ENCODE data around the gene CDH15. TPM values are rescaled to one million over a fixed set of nuclear protein-coding genes. Genes with fewer than 3 reads are reported as not detected.

Gene CDH15
- total RNA-seq, 4 donors from 2014 or later, result 0.84 to 8.1 (median 1.9) TPM

DNA sequence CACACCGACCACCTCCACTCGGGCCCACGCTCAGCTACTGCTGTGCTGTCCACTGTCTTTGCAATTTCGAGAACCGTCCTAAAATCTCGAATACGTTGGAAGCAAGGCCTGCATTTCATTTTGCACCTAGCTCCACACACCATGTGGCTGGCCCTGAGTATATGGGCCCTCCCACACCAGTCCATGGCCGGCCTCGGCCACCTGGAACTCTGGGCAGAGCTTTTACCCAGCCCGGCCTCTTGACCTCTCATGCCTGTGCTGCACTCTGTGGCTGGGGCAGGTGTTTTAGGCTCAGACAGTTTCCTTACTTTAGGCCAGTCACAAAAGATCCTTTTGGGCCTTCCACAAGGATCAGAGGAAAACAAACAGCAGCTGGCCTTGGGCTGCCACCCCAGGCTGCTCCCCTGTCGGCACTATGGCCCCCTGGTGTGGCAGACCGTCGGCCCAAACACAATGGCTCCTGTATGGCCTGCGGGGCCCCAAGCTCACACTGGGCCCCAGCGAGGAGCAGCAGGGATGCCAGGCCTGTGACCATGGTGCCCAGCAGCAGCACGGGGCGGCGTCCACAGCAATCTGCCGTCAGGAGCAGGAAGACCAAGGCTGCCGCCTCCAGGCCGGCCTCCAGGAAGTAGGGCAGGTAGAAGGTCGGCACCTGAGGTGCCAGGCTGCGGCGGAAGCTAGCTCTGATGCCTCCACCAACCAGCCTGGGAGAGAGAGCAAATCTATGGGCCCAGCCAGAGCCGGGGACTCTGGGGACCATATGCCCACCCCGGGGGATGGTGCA is 26.3 kb downstream of the CDH15 start:
- H3K4me1 ChIP-seq, result peaks cover 0 to 33% (median 7%) of the 10 kb centered on the region in 4 donors
- H3K36me3 ChIP-seq, result no peaks in the 10 kb centered on the region
- DNase-seq (ENCODE audit: low spot score in 2 of 2), result no peak
- TF ChIP-seq, protein P1, sequence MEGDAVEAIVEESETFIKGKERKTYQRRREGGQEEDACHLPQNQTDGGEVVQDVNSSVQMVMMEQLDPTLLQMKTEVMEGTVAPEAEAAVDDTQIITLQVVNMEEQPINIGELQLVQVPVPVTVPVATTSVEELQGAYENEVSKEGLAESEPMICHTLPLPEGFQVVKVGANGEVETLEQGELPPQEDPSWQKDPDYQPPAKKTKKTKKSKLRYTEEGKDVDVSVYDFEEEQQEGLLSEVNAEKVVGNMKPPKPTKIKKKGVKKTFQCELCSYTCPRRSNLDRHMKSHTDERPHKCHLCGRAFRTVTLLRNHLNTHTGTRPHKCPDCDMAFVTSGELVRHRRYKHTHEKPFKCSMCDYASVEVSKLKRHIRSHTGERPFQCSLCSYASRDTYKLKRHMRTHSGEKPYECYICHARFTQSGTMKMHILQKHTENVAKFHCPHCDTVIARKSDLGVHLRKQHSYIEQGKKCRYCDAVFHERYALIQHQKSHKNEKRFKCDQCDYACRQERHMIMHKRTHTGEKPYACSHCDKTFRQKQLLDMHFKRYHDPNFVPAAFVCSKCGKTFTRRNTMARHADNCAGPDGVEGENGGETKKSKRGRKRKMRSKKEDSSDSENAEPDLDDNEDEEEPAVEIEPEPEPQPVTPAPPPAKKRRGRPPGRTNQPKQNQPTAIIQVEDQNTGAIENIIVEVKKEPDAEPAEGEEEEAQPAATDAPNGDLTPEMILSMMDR (IDR thresholded peaks at IDR 0.05), result no peak
- TF ChIP-seq POLR2A (IDR thresholded peaks at IDR 0.05) (no peak), EP300 (IDR thresholded peaks at IDR 0.05) (no peak)
- H3K4me3 ChIP-seq, result no peak overlapping the region
- no peak overlapping the region for H3K27ac ChIP-seq
- 76 to 84% methylated on average over 23 to 25 of the region's 26 CpGs for WGBS, 2 donors
- H3K9me3 ChIP-seq, result peaks cover 0 to 5% (median 0%) of the 10 kb centered on the region in 4 donors
- H3K27me3 ChIP-seq, result peaks cover 0 to 45% of the 10 kb centered on the region in 2 donors

DNA sequence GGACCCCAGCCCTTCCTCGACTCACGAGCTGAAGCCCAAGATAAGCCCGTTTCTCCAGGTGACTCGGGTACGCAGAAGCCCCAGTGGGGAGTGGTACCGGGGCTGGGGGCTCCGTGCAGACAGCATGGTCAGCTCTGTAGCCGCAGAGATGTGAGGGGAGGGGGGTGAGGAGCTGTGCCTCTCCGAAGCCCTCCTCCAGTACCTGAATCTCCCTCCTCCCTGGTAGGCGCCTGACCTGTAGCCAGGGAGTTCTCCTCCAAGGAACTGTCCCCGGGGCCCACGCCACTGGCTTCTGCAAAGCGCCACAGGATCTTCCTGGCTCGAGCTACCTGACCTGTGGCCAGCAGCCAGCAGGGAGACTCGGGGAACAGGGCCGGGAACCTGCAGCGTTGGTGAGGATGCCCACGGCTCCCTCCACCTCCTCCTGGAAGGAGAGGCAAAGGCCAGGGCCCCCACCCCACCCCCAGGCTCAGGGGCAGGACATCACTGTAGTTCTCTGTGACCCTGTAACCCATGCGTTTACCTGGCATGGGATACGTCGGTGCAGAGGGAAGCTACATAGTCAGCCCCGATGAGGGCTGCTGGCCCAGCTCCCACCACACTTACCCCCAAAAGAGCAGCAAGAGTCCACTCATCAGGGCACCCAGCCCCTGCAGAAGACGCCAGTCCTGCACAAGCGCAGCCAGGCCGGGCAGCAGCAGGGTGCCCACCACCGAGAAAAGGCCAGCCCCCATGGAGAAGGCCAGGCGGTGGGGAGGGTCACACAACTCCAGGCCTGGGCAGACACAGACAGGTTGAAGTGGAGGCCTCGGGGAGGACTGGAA is 27.1 kb downstream of the CDH15 start:
- H3K27ac ChIP-seq, result no peak overlapping the region
- no peak overlapping the region for H3K4me3 ChIP-seq
- peaks cover 0 to 28% (median 7%) of the 10 kb centered on the region in 4 donors for H3K4me1 ChIP-seq
- WGBS, 2 donors, result 84 to 85% methylated on average over 13 to 28 of the region's 28 CpGs
- H3K27me3 ChIP-seq, result peaks cover 0 to 54% of the 10 kb centered on the region in 2 donors
- peaks cover 0 to 10% (median 0%) of the 10 kb centered on the region in 4 donors for H3K9me3 ChIP-seq
- TF ChIP-seq, protein P1 (IDR thresholded peaks at IDR 0.05), result no peak
- no peak for TF ChIP-seq EP300 (IDR thresholded peaks at IDR 0.05)
- no peak for DNase-seq (ENCODE audit: low spot score in 2 of 2)
- no peaks in the 10 kb centered on the region for H3K36me3 ChIP-seq

DNA sequence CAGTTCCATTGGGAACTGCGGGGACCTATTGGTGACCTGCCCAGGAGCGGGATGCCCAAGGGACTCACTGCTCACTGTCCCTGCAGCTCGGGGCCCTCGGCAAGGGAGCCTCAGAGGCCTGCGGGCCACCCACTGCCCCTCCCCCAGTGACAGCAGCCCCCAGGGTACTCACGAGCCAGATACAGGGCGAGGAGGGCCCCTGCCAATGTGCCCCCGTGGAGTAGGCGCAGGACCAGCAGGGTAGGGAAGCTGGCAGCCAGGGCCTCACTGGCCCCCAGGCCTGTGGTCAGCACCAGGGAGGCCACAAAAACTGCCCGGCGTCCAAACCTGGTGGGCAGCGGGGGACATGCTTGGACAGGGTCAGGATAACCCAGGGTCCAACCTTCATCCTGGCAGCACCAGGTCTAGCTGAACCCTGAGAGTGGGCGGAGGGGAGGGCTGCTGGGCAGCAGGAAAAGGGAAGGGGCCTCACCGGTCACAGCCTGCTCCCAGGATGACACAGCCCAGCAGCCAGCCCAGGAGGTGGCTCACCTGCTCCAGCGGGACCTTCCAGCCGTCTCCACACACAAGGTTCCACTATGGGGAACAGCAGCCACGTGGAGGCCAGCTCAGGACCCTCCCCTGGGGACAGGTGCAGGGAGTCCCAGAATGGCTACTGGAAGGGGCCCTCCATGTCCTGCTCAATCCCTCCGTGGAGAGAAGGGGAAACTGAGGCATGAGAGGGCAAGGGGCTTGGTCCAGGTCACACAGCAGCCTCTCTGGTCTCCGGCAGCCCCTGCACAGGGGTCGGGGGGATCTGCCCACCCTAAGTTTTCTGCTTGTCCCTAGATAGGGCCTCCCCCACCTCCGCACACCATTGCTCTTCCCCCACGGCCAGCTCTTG is 27.9 kb downstream of the CDH15 start:
- Histone ChIP-seq H3K36me3 (no peaks in the 10 kb centered on the region), H3K27ac (no peak overlapping the region), H3K27me3 (peaks cover 0 to 62% of the 10 kb centered on the region in 2 donors), H3K4me3 (no peak overlapping the region), H3K4me1 (peaks cover 0 to 28% (median 7%) of the 10 kb centered on the region in 4 donors), H3K9me3 (peaks cover 0 to 10% (median 0%) of the 10 kb centered on the region in 4 donors)
- 70 to 75% methylated on average over 15 to 18 of the region's 22 CpGs for WGBS, 2 donors
- TF ChIP-seq POLR2A (IDR thresholded peaks at IDR 0.05), result no peak
- no peak for TF ChIP-seq EP300 (IDR thresholded peaks at IDR 0.05)
- TF ChIP-seq, protein P1 (IDR thresholded peaks at IDR 0.05), result no peak
- DNase-seq (ENCODE audit: low spot score in 2 of 2), result no peak

DNA sequence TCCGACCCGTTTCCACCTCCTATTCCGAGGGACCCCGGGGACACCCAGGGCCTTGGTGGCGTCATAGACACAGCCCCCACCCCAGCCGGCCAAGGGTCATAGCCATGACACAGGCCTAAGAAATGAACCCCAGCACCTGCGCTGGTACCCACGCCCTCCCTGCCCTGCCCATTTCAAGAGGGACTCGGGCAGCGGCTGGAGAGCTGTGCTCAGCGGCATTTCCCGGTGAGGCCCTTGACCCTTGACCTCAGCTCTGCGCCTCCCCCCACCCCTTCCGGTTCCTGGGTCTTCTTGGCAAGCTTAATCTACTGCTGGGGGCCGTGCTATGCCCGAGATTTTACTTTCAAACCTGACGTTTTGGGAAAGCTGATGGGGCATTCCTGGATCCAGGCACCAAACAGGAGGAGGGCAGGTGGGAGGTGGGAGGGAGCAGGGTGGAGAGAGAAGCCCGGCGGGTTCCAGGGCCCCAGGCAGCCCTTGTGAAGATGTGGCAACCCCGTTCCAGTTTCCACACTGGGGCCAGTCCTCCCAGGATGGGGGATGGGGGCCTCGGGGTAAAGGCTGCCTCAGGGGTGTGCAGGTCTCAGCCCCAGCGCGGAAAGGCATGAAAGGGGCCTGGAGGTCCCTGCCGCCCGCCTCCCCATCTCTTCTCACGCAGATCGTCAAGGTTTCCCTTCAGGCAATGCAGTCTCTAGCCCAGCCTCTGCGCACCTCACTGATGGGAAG is 28.7 kb downstream of the CDH15 start, which contains the start of gene SLC22A31:
SLC22A31 (minus strand) TSS at position 414 of the 726 bp plus-strand sequence; CDS start at position 378, 36 bp downstream.
- no peaks in the 10 kb centered on the region for H3K36me3 ChIP-seq
- H3K9me3 ChIP-seq, result peaks cover 0 to 10% (median 0%) of the 10 kb centered on the region in 4 donors
- no peak within 1 kb of the TSS for H3K27ac ChIP-seq
- peaks cover 0 to 28% (median 7%) of the 10 kb centered on the region in 4 donors for H3K4me1 ChIP-seq
- peak within 1 kb of the TSS in 2 of 4 donors; percentile 18 to 47 for H3K4me3 ChIP-seq
- WGBS, 2 donors, result 12 to 19% methylated on average over 26 to 28 of the region's 28 CpGs
- DNase-seq (ENCODE audit: low spot score in 2 of 2), result no peak
- peaks cover 0 to 70% of the 10 kb centered on the region in 2 donors for H3K27me3 ChIP-seq
- TF ChIP-seq EP300 (IDR thresholded peaks at IDR 0.05), result no peak
- TF ChIP-seq, protein P1 (IDR thresholded peaks at IDR 0.05), result no peak
